Activated T-helper 1 cell treated with Interleukin-2 at 50 U/mL for 16 hours (primary cell): ENCODE data around the gene PSAPL1.
"Not testable (repeated sequence)": the region's sequence is repeated elsewhere in the genome, so short reads cannot be mapped to it uniquely, and the experiment has no call there.

Experiments used
- DNase-seq: peaks from one replicate; pipeline ENCODE4 v3.0.0-alpha.2; 2020; ENCODE audit warnings: low read depth

Gene PSAPL1

GRCh38 chr4:7458066-7458425 lies 23.3 kb upstream of the PSAPL1 start:
- DNase-seq, result no peak

- DNase-seq, result no peak
These were observed 22.7 kb upstream of the PSAPL1 start for GRCh38 chr4:7457201-7458065.

- DNase-seq, result not testable (repeated sequence)
These were observed 18.1 kb upstream of the PSAPL1 start for GRCh38 chr4:7452802-7453201.

- DNase-seq, result no peak
These were observed 17.1 kb upstream of the PSAPL1 start for GRCh38 chr4:7451800-7452199.

GRCh38 chr4:7451434-7451789 lies 16.7 kb upstream of the PSAPL1 start:
- DNase-seq, result no peak

GRCh38 chr4:7450775-7451433 lies 16.2 kb upstream of the PSAPL1 start:
- DNase-seq, result no peak

- DNase-seq, result no peak
These were observed 13.3 kb upstream of the PSAPL1 start for GRCh38 chr4:7448036-7448435.

GRCh38 chr4:7447236-7447635 lies 12.5 kb upstream of the PSAPL1 start:
- no peak for DNase-seq

GRCh38 chr4:7444731-7445130 lies 10.0 kb upstream of the PSAPL1 start:
- DNase-seq, result no peak

- no peak for DNase-seq
These were observed 9.6 kb upstream of the PSAPL1 start for GRCh38 chr4:7444314-7444713.

GRCh38 chr4:7442574-7443162 lies 7.9 kb upstream of the PSAPL1 start:
- DNase-seq, result no peak

GRCh38 chr4:7441201-7441600 lies 6.5 kb upstream of the PSAPL1 start:
- no peak for DNase-seq

- no peak for DNase-seq
These were observed 5.0 kb upstream of the PSAPL1 start for GRCh38 chr4:7439699-7440098.

- no peak for DNase-seq
These were observed 1.5 kb upstream of the PSAPL1 start for GRCh38 chr4:7436256-7436655.

- DNase-seq, result no peak
These were observed 836 bp upstream of the PSAPL1 start for GRCh38 chr4:7435471-7436061.

GRCh38 chr4:7434141-7434765 lies 477 bp downstream of the PSAPL1 start:
- DNase-seq, result no peak

- no peak for DNase-seq
These were observed 1.2 kb downstream of the PSAPL1 start for GRCh38 chr4:7433376-7434140.

GRCh38 chr4:7432531-7433375 lies 2.0 kb downstream of the PSAPL1 start:
- no peak for DNase-seq

- no peak for DNase-seq
These were observed 2.8 kb downstream of the PSAPL1 start for GRCh38 chr4:7431696-7432530.
